Embryonic facial prominence (tissue), 1 donor: ENCODE data around the gene SLC1A7.

ENCODE experiments used
- DNase-seq: peaks from one replicate; pipeline ENCODE4 v3.0.0-alpha.2; 2016; ENCODE audit errors: extremely low spot score

SLC1A7 gene

DNA sequence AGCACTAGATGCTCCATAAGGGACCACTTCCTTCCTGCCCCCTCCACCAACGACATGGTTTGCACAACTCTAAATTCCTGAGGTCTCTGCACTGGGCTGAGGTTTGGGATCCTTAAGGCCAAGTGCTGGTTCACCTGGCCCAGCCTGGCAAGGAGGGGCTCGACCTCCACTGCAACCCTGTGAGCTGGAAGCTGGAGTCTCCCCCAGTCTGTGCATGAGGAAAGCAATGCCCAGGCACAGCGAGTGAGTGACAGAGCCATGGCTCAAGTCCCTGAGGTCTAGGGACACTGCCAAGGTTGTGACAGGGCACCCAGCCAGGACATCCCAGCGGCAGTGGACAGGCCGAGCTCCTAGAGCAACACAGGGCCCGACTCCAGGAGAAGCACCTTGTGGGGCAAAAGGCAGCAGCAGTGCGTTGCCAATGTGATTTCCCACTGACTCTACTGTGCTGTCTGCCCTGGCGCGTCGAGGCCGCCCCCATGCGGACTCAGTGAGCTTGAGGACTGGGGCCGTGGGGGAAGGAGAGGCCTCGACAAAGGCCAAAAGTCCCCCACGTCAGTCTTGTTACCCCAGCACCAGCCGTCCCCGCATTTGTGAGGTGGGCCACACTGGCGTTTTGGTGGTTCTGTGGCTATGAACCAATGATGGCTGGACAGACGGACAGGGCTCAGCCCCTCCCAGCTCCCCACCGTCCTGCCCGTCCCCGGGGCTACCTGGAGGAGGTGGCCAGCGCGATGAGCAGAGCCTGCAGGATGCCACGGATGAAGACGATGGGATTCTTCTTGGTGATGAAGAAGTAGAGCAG, 50.4 kb downstream of the SLC1A7 start:
- DNase-seq, result no peak

DNA sequence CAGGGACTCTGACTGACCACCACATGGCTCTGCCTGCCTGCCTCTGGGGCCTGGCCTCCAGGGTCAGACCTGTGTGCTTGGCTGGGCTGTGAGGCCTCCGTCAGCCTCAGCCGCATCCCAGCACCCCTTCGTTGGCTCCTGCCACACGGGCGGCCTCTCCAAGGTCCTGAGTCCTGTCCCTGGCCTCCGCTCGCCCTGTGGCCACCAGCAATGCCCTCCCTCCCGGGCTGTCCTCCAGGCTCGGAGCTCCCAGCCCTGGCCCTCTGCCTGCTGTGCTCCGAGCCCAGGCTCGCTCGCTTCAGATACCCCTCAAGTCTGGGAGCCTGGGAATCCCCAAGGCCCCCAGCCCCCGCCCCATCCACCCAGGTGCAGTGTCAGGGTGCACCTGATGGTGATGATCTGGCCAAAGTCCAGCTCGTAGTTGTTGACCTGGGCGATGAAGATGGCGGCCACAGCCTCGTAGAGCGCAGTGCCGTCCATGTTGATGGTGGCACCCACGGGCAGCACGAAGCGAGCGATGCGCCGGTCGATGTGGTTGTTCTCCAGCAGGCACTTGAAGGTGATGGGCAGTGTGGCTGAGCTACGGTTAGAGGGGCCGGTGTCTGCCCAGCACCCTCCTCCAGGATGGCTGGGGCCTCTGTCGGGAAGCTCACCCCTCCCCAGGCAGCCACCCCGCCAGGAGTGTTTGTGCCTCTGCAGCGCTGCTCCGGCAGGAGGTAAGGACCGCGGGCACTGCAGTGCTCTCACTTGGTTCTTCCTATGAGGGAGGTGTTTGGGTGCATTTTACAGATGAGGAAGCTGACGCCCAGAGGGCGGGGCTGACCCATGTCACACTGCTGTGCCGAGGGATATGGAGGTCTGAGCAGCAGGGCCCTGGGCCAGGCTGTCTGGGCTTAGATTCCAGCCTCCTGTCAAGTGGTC, 52.0 kb downstream of the SLC1A7 start:
- DNase-seq, result no peak

DNA sequence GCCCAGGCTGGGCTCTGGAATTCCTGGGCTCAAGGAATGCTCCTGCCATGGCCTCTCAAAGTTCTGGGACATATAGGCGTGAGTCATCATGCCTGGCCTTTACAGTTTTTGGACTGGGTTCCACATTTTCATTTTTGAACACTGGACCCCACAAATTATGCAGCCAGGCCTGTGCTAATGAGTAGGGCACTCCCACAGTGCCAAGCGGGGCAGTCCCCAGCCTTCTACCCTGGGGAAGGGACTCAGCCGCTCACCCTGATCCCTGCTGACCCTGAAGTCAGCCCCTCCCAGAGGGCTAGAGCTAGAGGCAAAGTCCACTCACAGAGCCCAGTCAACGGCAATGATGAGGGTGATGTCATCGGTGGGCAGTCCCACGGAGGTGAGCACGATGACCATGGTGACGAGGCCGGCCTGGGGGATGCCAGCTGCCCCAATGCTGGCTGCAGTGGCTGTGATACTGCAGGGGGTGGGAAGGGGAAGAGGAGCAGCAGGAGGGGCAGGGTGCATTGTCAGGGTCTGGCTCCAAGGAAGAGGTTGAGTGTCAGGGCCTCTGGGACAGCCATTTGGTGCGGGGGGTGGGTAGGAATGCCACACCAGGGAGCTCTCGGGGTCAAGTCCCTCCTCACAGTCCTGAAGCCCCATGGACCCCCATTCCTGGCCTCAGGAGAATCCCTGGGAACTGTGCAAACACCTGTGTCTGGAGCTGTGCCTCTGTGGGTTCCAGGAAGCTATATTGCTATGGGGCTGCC, 52.8 kb downstream of the SLC1A7 start:
- no peak for DNase-seq

DNA sequence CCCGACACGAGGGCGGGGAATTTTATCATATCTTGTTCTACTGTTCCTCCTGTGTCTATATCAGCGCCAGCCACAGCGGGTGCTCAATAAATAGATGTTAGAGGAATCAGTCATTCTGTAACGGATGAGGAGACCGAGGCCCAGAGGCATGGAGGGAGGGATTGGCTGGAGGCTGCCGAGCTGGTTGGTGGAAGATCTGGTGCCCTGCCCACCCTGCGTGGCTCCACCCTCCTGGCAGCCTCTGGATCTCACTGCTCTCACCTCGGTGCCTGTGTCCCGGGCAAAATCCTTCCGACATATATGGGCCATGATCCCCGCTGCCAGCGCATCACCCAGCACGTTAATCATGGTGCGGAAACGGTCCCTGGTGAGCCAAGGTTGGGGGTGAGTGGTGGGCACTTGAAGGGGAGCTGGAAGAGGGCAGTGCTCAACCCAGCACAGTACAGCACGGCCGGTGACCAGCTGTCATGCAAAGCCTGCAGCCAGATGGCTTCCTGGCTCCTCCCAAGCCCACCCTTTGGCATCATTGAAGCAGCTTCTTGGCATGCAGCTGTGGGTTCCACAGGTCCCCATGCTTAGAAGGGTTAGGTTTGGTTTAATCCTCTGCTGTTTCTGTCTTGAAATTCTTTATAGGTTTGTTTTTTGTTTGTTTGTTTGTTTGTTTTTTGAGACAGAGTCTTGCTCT, 53.7 kb downstream of the SLC1A7 start:
- DNase-seq, result no peak

DNA sequence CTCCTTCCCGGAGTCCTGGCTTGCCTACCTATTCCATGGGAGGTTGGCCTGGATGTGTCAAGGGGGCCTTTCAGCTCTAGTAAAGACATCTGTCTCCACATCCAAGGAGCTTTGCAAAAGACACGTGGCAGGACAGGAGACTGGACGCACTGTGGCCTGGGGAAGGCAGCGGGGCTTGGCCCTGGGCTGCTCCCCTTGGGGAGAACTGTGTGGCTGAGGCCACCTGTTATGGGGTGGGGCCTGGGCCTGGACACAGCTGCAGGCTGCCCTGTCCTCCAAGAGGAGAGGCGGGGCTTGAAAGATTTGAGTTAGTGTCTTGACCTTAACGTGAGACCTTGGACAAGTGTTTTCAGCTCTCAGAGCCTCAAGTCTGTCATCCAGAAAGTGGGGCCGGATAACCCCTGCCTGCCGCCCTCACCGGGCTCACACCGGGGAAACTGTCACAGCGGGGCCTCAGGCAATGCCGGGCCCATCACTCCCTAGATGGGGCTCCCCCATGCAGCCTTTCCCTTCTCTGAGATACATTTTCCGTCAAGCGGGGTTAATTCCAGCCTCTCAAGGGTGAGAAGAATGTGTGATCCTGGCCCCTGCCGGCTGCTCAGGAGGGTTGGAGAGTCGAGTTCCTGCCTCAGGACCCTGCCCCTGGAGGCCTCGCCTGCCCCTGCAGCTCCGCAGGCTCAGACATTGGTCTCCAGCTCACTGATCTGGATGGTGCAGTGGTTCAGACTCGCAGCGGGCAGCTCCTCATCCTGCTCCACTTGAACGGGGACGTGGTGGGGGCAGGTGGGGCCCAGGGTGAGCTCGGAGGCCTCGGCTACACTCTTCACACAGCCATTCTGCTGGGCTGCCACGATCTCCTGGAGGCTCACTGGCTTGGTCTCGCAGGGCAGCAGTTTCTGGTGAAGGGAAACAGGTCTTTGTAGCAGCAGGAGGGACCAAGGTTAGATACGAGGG, 54.8 kb downstream of the SLC1A7 start:
- DNase-seq, result no peak

DNA sequence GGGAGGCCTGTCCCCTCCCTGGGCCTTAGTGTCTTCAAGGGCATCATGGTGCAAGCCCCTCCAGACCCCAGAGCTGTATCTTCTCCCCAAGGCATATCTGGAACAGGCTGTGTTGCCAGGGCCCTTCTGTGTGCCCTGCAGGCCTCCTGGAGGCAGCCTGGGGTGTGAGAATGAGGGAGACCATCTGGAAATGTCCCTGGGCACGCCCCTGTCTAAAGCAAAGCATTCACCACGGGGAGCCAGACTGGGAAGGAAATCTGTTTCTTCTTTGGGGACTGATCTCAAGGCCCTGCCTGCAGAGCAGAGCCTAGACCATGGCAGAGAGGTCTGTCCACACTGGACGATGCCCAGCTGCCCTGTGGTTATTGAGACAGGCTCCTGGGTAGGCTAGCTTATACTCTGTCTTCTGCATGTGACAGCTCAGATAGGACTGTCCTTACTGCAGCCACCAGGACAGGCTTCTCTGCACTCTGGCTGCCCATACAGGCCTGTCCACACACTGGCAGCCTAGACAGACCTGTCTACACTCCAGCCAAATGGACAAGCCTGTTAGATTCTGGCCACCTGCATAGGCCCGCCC, 55.9 kb downstream of the SLC1A7 start:
- no peak for DNase-seq

DNA sequence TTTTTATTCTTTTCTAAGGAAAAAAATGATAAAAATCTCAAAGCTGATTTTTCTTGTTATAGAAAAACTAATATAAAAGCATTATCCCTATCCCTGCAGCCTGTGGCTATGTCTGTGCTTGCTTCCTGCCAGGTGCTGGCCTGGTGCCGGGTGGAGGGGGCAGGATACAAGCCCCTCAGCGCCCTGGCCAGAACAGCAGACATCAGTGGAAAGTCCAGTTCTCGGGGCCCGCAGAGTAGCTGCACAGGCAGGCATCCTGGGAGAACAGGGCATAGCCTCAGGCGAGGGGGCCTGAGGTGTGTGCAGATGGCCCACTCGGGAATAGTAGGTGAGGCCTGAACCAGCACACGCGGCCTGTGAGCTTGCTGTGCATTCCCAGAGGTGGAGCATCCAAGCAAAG, 57.0 kb downstream of the SLC1A7 start:
- DNase-seq, result no peak

DNA sequence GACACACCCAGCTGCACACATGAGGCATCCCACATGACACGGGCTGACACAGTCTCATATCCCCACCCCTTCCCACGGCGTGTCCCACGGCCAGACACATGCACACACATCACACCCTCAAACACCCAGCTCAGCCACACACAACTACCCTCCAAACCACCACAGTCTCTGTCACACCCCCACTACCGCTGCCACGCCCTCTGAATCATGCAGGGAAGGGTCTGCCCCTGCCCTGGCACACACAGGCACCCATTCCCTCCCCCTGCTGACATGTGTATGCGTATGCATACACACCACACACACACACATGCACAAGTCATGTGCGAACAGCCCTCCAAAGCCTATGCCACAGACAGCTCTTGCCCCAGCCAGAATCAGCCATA, 57.9 kb downstream of the SLC1A7 start:
- no peak for DNase-seq

DNA sequence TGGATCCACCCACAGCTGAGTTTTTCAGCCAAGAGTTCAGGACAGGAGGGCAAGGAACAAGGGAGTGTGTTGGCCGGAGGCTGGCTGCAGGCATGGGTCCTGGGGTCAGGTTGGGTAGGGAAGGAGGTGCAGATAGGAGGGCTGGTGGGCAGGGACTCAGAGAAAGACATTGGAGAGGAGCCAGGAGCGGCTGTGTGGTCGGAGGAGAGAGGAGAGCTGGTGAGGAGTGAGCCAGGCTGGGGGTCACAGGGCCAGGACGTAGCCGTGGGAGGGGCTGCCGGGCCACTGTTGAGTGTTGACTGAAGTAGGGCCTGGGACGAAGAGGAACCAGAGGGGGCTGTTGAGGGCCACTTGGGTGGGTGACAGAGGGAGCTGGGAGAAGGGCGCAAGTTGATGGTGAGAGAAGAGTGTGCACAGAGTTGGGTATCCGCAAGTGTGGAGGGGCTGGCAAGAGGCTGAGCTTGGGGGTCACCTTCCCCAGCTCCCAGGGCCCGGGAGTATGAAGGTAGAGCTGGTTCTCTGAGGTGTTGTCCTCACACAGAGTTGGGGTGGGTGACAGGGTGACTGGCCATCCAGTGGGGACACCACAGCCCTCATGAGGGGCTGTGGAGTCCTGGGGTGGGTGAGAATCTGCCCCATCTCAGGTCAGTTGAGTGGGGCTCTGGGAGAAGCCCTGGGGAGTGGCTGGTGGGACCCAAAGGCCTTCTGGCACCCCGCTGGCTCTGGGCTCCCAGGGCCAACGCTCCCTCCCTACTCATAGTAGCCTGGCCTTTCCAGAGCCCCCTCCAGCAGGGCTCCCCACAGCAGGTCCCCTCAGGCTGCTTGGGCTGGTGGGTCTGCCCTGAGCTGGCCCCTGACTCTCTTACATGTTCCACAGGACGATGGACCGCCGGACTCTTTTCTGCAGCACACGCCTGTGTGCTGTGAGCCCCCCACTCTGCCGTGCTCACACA, 58.5 kb downstream of the SLC1A7 start:
- DNase-seq, result no peak

DNA sequence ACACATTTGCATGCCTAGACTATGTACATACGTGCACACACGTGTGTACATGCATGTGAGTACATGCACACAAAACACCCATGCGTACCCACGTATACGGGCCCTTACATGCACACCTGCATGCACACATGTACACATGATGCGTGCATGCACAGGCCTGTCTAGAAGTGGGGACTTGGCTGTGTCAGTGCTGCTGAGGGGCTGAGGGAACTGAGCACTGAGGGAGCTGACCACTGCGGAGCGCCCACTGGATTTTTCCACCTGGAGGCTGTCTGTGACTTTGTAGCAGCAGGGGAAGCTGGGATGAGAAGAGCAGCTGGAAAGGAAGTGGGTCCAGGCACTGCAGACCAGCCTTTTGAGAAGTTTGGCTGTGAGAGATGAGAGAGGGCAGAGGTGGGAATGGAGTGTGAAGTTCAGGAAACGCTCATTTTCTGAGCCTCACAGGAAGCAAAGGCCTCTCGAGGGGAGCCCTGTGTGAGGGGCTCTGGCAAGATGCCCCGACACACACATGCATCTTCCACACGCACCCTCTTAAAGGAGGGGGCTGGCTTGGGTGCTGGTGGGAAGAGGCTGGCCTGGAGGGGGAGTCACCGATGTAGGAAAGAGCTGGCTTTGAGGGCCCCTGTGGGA, 59.5 kb downstream of the SLC1A7 start:
- no peak for DNase-seq

DNA sequence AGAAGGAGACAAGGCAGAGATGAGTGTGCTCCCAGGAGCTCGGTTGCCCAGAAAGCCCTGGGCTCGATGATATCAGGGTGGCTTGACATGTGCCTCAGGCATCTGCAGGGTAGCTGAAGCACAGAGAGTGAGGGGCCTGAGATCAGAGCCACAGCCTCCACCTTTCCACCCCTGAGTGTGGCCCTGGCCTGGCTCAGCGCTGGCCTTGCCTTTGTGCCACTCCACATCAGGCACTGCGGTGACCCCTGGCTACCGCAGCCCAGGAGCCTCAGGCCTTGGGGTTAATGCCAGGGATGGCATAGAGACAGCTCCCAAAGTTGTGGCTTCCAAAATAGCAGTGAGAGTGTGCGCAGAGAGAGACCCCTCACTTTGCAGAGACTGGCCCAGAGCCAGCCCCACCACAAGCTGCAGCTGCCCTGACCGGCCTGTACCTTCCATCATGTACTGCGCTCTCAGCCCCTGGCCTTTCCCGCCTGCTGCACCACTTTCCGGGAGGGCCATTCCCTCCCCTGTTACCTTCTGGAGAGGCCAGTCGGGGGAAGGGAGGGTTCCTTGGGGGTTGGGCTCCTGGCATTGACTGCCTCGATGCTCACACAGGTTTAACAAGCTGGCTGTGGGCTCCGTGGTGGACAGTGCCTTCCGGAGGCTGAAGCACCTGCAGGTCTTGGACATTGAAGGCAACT, 60.9 kb downstream of the SLC1A7 start:
- no peak for DNase-seq

DNA sequence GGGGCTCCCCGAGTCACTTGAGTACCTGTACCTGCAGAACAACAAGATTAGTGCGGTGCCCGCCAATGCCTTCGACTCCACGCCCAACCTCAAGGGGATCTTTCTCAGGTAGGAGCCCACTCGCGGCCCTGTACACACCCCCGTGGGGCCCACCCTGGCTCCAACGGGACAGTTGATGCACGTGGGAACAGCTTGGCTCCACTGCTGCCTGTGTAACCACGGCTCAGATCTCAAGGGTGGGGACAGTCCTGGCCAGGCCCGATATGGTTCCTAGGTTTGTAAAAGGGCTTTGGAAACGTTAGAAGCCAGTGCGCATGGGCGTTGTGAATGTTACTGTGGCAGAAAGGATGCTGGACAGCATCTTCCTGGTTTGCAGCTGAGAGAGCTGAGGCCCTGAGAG, 61.7 kb downstream of the SLC1A7 start:
- no peak for DNase-seq

DNA sequence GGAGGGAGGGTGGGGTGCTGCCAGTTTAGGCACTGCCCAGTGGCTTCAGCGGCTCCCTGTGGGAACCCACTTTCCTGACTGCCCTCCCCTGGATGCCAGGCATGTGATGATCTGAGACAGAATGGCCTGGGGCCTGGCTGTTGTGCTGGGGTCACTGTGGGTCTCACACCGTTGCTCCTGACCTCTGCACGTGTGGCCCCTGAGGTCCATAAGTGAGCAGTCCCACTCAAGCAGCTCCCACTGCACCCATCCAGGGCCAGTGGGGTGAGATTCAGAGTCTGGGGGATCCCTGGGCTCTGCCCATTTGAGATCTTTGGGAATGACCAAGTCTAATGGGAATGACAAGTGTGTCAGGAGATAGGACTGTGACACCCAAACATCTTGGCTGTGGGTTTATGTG, 62.4 kb downstream of the SLC1A7 start:
- no peak for DNase-seq

DNA sequence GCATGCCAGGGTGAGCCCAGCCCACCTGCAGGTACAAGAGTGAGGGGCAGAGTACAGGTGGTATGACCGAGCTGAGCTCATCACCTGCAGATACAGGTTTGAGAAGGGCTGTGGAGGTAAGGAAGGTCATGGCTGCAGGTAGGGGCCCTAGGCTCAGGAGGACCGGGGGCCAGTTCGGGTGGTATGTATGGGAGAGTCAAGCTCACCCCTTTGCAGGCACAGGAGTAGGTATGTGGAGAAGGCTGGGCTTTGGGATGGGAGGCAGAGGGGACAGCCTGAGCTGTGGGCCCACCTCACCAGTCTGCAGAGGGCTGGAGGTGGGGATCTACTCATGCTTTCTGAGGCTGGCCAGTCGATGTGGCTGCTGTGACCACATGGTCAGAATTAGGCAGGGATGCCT, 63.2 kb downstream of the SLC1A7 start:
- DNase-seq, result no peak

DNA sequence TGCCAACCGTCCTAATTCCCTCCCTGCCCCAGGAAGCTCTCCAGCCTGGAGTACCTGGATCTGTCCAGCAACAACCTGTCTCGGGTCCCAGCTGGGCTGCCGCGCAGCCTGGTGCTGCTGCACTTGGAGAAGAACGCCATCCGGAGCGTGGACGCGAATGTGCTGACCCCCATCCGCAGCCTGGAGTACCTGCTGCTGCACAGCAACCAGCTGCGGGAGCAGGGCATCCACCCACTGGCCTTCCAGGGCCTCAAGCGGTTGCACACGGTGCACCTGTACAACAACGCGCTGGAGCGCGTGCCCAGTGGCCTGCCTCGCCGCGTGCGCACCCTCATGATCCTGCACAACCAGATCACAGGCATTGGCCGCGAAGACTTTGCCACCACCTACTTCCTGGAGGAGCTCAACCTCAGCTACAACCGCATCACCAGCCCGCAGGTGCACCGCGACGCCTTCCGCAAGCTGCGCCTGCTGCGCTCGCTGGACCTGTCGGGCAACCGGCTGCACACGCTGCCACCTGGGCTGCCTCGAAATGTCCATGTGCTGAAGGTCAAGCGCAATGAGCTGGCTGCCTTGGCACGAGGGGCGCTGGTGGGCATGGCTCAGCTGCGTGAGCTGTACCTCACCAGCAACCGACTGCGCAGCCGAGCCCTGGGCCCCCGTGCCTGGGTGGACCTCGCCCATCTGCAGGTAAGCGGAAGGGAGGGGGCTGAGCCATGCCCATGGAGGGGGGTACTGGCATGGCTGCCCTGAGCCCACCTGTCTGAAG, 63.9 kb downstream of the SLC1A7 start:
- DNase-seq, result no peak

DNA sequence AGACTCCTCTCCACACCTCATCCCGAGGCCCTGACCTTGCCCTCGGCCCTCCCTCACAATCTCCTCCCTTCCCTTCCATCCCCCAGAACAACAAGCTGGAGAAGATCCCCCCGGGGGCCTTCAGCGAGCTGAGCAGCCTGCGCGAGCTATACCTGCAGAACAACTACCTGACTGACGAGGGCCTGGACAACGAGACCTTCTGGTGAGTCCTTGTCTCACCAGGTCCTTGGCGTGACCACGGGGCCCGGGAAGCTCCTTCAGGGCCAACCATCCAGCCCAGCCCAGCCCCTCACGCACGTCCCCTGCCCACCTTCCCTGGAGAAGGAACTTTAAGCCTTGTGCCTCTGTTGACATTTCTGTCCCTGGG, 64.9 kb downstream of the SLC1A7 start:
- no peak for DNase-seq
